GM18951 (cell line): Measurements from ENCODE around the gene USHBP1.

Experiments
- POLR2A ChIP-seq: IDR thresholded peaks from 4 replicates; pipeline ENCODE4 v1.6.1; 2011; ENCODE audit warnings: mild to moderate bottlenecking; ENCODE audit not compliant: insufficient read length, insufficient read depth; ENCODE audit errors: extremely low read depth
- in situ Hi-C: fragments of 300-500 bp; cut with MboI; formaldehyde crosslinking; loops from one replicate; pipeline ENCODE4 v1.12.0; 2022; ENCODE audit warnings: low sequenced_read_pairs, mixed read lengths, inconsistent platforms; ENCODE audit not compliant: unreplicated experiment

Gene USHBP1

DNA sequence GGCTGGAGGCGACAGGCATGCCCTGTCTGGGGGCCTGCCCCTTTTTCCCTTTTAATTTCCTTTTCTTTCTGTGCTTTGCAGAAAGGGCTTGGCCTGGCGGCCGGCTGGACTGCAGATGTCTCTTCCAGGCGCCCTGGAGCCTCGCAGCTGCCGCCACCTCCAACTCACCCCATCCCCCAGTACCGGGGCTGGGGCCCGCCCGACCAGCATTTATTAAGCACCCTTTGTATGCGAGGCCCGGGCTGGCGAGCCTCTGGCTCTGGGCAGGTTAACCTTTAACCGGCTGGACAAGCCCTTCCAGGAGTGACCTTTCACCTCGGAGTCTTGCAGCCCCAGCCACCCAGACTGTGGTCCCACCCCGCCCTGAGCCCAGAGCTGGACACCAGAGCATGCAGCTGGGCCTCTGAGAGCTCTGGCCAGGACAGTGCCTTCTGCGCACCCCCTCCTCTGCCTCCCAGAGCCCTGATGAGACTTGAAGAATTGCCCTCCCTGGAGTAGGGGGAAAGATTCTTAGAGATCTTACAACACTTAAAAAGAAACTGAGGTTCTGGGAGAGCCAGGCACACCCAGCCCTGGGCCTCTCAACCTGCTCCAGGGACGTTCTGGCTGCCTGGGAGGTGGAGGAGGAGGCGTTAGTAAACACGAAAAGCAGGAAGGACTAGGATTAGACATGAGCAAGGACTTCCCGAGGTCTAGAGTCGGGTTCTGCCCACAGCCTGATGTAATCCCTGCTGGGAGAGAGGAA lies 17.7 kb downstream of the USHBP1 start:
- in situ Hi-C loops: no loop called here
- TF ChIP-seq POLR2A: no peak

DNA sequence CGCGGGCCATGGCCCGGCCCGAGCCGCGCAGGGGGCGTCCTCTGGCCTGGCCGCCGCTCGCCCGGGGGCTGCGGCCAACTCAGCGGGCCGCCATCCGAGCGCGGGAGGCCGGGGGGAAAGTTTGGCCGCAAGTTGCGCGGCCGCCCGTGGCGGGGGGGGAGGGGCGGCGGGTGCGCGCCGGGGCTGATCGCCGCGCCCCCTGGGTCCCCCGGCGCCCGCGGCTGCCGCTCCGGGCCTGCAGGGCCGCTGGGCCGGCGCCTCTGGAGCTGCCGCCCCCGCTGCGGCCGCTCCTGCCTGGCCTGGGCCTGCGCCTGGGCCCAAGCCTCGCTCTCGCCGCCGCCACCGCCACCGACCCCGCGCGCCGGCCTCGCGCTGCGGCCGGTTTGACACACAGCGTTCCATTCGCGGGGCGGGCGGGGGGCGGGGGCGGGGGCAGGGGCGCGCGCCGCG lies 19.0 kb downstream of the USHBP1 start, which contains the start of gene NR2F6:
NR2F6 (minus strand) TSS at position 385 of the 450 bp plus-strand sequence. CDS start 699 bp downstream, outside the sequence.
- TF ChIP-seq POLR2A: no peak
- in situ Hi-C loops: no loop called here

DNA sequence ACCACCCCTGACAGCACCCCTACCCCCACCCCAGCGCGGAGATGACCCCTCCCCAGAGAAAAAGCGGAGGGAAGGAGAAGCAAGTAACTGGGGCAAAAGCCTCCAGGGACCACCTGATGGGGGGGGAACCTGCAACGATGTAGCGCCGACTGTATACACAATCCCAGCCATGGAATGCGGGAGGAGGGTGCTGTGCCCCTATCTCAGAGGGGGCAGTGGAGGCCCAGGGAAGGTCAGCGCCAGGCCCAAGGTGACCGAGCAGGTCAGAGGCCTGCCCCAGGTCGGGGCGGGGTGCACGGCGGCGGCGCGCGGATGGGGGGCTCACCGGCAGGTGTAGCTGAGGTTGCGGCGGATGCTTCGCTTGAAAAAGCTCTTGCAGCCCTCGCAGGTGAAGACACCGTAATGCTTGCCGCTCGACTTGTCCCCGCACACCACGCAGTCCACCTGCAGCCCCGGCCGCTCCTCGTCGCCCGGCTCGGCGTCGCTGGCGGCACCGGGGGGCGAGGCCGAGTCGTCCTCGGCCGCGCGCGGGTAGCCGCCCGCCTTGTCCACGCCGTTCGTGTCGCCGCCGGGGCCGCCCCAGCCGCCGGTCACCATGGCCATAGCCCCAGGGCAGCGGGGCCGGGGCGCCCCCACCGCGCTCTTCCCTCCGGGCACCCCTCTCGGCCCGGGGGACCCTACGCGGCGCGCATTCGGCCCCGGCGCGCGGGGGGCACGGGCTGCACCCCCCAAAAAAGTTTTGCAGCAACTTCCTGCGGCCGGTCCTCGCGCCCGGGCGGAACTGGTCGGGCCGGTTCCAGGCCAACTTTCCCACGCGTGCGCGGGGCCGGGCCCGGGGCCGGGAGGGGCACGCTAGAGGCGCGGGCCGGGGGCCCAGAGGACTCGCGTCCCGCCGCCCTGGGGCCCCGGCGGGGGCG lies 19.7 kb downstream of the USHBP1 start:
- TF ChIP-seq POLR2A: no peak
- in situ Hi-C loops: no loop called here

DNA sequence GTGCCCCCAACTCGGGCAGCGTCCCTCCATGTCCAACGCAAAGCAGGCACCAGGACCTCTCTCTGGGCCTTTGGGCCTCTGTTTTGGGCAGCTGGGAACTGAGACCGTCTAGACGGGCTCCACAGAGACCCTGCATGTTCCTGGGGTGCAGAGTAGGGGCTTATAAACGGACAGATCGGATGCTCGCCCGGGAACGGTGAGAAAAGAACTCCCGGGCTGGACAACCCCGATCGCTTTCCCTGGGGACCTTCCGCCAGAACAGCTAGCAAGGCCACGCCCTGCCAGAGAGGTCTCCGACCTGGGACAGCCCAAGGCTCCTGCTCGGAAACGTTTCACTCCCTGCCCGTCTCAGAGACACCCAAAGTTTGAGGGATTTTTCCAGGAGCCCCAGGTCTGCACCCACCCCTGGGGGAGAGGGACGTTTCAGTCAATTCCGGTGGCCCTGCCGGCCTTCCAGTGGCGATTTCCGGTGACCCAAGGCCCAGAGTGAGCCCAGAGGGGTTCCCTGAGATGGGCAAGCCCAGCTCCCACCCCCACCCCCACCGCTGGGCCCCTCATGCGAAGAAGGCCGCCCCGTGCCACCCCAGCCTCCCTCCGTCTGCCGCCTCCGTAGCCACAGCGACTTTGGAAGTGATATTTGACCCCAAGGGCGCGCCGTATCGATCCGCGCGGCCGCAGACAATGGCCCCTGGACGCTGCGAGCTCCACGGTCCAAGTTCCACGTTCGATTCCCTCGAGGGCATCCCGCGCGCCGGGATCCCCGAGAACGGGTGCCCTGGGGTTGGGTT lies 20.5 kb downstream of the USHBP1 start:
- in situ Hi-C loops: no loop called here
- TF ChIP-seq POLR2A: no peak

DNA sequence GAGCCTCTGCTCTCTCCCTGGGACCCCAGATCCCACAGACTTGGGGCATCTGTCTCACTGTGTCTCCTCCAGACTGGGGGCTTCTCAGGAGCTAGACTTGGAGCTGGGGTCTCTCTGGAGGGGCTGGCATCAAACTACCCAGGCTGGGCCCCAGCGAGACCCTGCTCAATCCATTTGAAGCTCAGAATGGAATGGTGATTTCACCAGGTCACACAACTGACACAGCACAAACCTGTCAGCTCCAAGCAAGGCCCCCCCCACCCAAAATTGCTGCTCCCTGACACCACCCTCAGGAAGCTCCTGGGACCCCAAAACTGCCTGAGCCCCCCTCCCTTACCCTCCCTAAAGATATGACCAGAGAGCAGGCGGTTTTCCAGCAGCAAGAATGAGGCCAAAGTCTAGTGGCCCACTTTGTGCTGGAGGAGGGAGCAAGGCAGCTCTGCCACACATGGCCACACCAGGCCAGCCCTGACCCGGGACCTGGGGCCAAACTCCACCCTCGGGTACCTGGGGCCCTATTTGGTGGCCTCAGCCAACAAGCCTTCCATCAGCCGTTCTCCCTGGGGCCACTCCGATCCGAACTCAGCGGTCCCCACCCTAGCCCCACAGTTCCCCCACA lies 21.2 kb downstream of the USHBP1 start:
- no peak for TF ChIP-seq POLR2A
- in situ Hi-C loops: no loop called here

DNA sequence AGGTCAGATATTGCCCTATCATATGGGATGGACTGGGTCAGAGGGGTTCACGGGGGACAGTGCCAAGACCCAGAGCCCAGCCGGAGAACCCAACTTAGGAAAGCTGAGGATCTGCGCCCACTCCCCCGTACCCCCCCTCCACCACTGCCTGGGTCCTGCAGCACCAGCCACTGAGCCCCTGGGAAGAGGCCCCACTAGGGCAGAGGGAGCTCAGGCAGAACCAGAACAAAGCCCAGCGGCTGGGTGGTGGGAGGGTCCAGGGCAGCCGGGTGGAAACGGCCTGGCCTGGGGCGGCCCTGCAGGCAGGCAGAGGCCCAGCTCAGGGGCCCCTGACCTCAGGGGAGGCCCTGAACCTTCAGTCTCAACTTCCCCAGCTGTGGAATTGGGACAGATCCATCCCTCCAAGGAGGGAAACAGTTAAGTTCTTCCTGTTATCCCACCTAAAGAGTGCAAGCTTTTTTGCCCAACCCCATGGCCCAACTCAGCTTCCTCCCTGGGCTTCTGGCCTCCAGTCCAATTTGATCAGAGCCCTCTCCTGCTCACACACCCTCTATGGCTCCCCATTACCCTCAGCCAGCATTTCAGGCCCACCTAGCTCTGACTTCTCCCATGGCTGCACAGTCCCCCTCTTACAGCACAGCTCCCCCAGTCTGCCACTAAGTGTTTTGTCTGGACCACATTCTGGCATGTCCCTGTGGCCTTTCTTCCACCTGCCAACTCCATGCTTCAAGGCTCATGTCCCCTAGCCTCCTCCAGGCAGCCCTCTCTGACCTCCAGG lies 21.9 kb downstream of the USHBP1 start:
- in situ Hi-C loops: no loop called here
- no peak for TF ChIP-seq POLR2A

DNA sequence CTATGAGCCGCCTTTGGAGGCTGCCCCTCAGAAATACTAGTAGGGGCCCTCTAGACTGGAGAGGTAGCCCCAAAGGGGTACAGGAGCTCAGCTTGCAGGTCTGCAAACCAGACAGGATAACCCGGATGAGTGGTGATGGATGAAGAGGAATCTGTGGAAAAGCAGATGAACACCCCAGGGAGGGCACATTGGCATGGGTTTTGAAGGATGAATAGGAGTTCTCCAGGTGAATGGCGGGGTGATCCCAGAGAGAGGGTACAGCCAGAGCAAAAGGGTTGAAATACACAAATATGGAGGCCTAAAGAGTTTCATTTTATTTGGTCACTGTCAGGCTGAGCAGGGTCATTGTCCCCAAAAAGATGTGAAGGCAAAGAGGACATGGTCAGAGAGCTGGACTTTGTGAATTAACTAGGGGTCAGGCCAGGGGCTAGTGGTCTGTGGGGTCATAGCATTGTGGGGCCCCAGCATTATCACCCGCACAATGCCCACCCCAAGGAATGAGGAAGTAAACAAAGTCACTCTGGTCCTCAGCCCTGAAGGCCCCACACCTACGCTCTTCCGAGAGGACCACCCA lies 23.6 kb downstream of the USHBP1 start:
- no peak for TF ChIP-seq POLR2A

DNA sequence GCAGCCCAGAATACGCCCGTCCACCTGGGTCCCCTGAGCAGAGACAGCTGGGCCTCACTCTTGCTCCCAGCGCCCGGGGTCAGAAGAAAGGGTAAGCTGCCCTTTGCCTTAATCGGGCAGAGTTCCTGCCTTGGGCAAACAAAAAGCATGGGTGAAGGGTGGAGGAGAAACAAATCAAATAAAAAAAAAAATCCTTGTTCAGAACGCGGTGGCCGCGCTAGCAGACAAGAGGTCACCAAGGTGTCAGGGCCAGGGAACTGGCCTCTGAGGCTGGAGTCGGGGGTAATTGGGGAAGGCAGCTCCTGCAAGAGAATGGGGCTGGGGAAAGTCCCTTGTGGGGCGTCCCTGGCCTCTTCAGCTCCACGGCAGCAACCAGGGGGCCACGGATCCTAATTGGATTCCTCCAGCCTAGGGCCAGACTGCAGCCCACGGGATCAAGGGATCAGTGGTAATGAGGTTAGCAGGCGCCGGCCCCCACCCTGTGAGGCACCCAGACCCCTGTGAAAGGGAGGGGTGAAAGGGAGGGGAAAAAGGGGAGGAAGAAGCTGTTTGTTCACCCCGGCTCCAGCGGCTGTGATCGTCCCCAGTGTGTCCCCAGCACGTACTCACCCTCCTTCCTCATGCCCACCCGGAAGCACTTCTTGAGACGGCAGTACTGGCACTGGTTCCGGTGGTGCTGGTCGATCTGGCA lies 24.3 kb downstream of the USHBP1 start:
- in situ Hi-C loops: no loop called here
- no peak for TF ChIP-seq POLR2A

More for the DNA sequence above, 23.6 kb downstream of the USHBP1 start:
- in situ Hi-C loops: no loop called here

DNA sequence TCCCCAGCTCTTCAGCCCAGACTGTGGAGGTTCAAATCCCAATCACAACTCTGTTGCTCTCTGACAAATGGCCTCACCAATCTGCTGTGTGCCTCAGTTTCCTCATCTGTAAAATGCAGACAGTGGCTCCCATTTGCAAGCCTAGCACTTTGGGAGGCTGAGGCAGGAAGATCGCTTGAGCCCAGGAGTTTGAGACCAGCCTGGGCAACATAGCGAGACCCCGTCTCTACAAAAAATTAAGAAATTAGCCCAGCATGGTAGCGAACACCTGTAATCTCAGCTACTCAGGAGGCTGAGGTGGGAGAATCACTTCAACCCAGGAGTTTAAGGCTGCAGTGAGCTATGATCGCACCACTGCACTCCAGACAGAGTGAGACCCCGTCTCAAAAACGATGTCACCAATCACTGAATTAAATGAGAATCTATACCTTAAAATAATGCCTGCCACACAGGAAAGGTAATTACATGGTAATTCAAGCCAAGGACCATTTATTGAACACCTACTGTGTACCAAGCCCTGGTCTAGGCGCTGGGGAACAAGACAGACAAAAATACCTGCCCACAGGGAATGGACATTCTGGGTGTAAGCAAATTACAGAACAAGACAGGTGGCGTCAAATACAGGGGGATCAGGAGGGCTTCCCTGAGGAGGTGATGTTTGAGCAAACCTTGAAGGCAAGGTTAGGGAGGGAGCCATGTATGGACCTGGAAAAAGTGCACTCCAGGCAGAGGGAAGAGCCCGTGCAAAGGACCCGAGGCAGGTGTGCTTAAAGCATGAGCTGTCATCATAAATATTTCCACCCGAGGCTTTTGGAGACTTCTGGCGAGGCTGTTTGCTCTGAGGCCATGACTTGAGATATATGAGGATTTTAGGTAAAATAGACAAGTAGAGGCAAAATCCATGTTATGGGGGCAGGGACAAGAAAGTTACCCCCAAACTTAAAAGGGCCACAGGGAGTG lies 26.5 kb downstream of the USHBP1 start:
- TF ChIP-seq POLR2A: no peak
- in situ Hi-C loops: no loop called here
